Suprapubic skin (tissue), 4 donors: Measurements from ENCODE around the gene CTRL. TPM values are rescaled to one million over a fixed set of nuclear protein-coding genes. Genes with fewer than 3 reads are reported as not detected.
"Not testable (repeated sequence)": the region's sequence is repeated elsewhere in the genome, so short reads cannot be mapped to it uniquely, and the experiment has no call there.

Experiments used
- DNase-seq, 2 donors: peaks; one replicate each; pipeline ENCODE4 v3.0.0-alpha.2; 2019; ENCODE audit warnings: low spot score in 2 of 2
- H3K27ac ChIP-seq: fragments of 200-600 bp; sonication (generic); one replicate; pipeline ENCODE4 v1.5.1; 2019
- H3K27me3 ChIP-seq: fragments of 200-600 bp; sonication (generic); one replicate; pipeline ENCODE4 v1.5.1; 2019
- H3K36me3 ChIP-seq: fragments of 200-600 bp; sonication (generic); one replicate; pipeline ENCODE4 v1.5.1; 2019
- H3K4me1 ChIP-seq: fragments of 200-600 bp; sonication (generic); one replicate; pipeline ENCODE4 v1.5.1; 2019
- H3K4me3 ChIP-seq: fragments of 200-600 bp; sonication (generic); one replicate; pipeline ENCODE4 v1.5.1; 2019; ENCODE audit warnings: mild to moderate bottlenecking
- H3K9me3 ChIP-seq: fragments of 200-600 bp; sonication (generic); one replicate; pipeline ENCODE4 v1.5.1; 2019
- CTCF ChIP-seq, 2 donors: fragments of 200-600 bp in 1 of 2; fragments of 450-650 bp in 1 of 2; sonication (generic) in 1 of 2; IDR thresholded peaks; one replicate each; pipeline ENCODE4 v1.5.1; 2016 to 2019; ENCODE audit warnings: antibody characterized with exemption in 2 of 2, mild to moderate bottlenecking in 1 of 2, moderate library complexity in 1 of 2
- EP300 ChIP-seq: sonication (generic); formaldehyde crosslinking; IDR thresholded peaks from one replicate; pipeline ENCODE4 v1.6.1; 2017; ENCODE audit warnings: antibody characterized with exemption
- POLR2A ChIP-seq, 2 donors: fragments of 450-650 bp; IDR thresholded peaks; one replicate each; pipeline ENCODE4 v1.6.1; 2017; ENCODE audit warnings: antibody characterized with exemption in 2 of 2, mild to moderate bottlenecking in 2 of 2, moderate library complexity in 2 of 2
- POLR2AphosphoS5 ChIP-seq, 3 donors: sonication (generic); formaldehyde crosslinking; IDR thresholded peaks; one replicate each; pipeline ENCODE4 v1.6.1; 2017; ENCODE audit warnings: antibody characterized with exemption in 3 of 3
- WGBS: methylation state at CpG from one replicate; pipeline ENCODE4 v1.1.5; 2018; 5-methylcytosine and 5-hydroxymethylcytosine counted together
- total RNA-seq, 4 donors: library from RNA; depleted of rRNA; stranded (reverse); fragments of >200 nt; gene quantifications; one replicate each; pipeline ENCODE4 v1.1.0, GENCODE V29; 2016

Gene CTRL
- total RNA-seq, 4 donors from 2014 or later = 0.55 to 2.7 (median 1.8) TPM

GRCh38 chr16:67976205-67976604 lies 44.5 kb upstream of the CTRL start:
- no peak for DNase-seq
- 100% methylated on average over 2 of the region's 2 CpGs for WGBS
- H3K27ac ChIP-seq = no peak overlapping the region
- no peaks in the 10 kb centered on the region for H3K36me3 ChIP-seq
- no peaks in the 10 kb centered on the region for H3K4me1 ChIP-seq
- no peak overlapping the region for H3K4me3 ChIP-seq
- no peaks in the 10 kb centered on the region for H3K9me3 ChIP-seq
- TF ChIP-seq POLR2A (IDR thresholded peaks at IDR 0.05) (no peak), EP300 (no peak), POLR2AphosphoS5 (IDR thresholded peaks at IDR 0.05) (no peak), CTCF (IDR thresholded peaks at IDR 0.05) (no peak)
- peaks cover 6% of the 10 kb centered on the region for H3K27me3 ChIP-seq

GRCh38 chr16:67975321-67976105 lies 43.9 kb upstream of the CTRL start:
- H3K4me1 ChIP-seq = no peaks in the 10 kb centered on the region
- peaks cover 6% of the 10 kb centered on the region for H3K27me3 ChIP-seq
- TF ChIP-seq POLR2AphosphoS5 (IDR thresholded peaks at IDR 0.05) = no peak
- TF ChIP-seq POLR2A (IDR thresholded peaks at IDR 0.05) = no peak
- TF ChIP-seq EP300 = no peak
- no peak for TF ChIP-seq CTCF (IDR thresholded peaks at IDR 0.05)
- no peak for DNase-seq
- H3K4me3 ChIP-seq = no peak overlapping the region
- 76% methylated on average over 12 of the region's 14 CpGs for WGBS
- no peaks in the 10 kb centered on the region for H3K36me3 ChIP-seq
- no peak overlapping the region for H3K27ac ChIP-seq
- no peaks in the 10 kb centered on the region for H3K9me3 ChIP-seq

- H3K27me3 ChIP-seq, H3K36me3 ChIP-seq, DNase-seq, H3K27ac ChIP-seq, H3K9me3 ChIP-seq, H3K4me3 ChIP-seq: not testable (repeated sequence)
- H3K4me1 ChIP-seq = peaks cover 13% of the 10 kb centered on the region
- 92% methylated on average over 7 of the region's 7 CpGs for WGBS
Observed at GRCh38 chr16:67972285-67972684, 40.6 kb upstream of the CTRL start.

- 92% methylated on average over 9 of the region's 9 CpGs for WGBS
- Histone ChIP-seq H3K27ac (no peak overlapping the region), H3K4me1 (peaks cover 25% of the 10 kb centered on the region), H3K4me3 (no peak overlapping the region), H3K36me3 (no peaks in the 10 kb centered on the region), H3K9me3 (no peaks in the 10 kb centered on the region), H3K27me3 (no peaks in the 10 kb centered on the region)
- TF ChIP-seq POLR2AphosphoS5 (IDR thresholded peaks at IDR 0.05) = no peak
- TF ChIP-seq CTCF (IDR thresholded peaks at IDR 0.05) = no peak
- no peak for TF ChIP-seq POLR2A (IDR thresholded peaks at IDR 0.05)
- TF ChIP-seq EP300 = no peak
- DNase-seq = no peak
Observed at GRCh38 chr16:67971111-67971510, 39.4 kb upstream of the CTRL start.

- Histone ChIP-seq H3K36me3 (no peaks in the 10 kb centered on the region), H3K4me3 (peak overlapping the region; percentile 74), H3K9me3 (no peaks in the 10 kb centered on the region), H3K4me1 (peaks cover 38% of the 10 kb centered on the region), H3K27me3 (no peaks in the 10 kb centered on the region), H3K27ac (peak overlapping the region; percentile 95)
- DNase-seq = peak in 1 of 2 donors; percentile 64
- WGBS = 45% methylated on average over 37 of the region's 40 CpGs
- TF ChIP-seq POLR2A (IDR thresholded peaks at IDR 0.05) = no peak
- TF ChIP-seq EP300 = no peak
- no peak for TF ChIP-seq POLR2AphosphoS5 (IDR thresholded peaks at IDR 0.05)
- no peak for TF ChIP-seq CTCF (IDR thresholded peaks at IDR 0.05)
Observed at GRCh38 chr16:67969254-67970039, 37.8 kb upstream of the CTRL start.
